A549 treated with RU486 at 1 μM for 4 hours (cell line): ENCODE measurements around the gene ZNF146. TPM values are rescaled to one million over a fixed set of nuclear protein-coding genes. Genes with fewer than 3 reads are reported as not detected.

Experiments
- total RNA-seq: library from RNA; stranded (reverse); fragments of 200-300 nt; extraction: Qiagen RNA extraction; gene quantifications from 5 replicates; pipeline ENCODE4 v1.2.3, GENCODE V29; 2022; ENCODE audit warnings: low read depth

ZNF146 gene
- total RNA-seq: 87.9 to 180 TPM (median 119 TPM) in 5 replicates

GRCh38 chr19:36214386-36215275 lies at the start of gene ZNF146, which contains the start of gene ZNF565:
Gene ZNF146 (plus strand): TSS chr19:36215106. CDS start chr19:36236441, 21,335 bp downstream.
Gene ZNF565 (minus strand): TSS chr19:36214665. CDS start chr19:36201985, 12,680 bp downstream.

Other genes with a start within 250 kb of the ZNF146 start
- 32.5 to 53.6 TPM (median 52.3 TPM) in 5 replicates for gene SDHAF1, start 219.9 kb upstream of the ZNF146 start, total RNA-seq
- 0.13 to 0.72 TPM (median 0.28 TPM) in 5 replicates for gene SYNE4, start 206.3 kb upstream of the ZNF146 start, total RNA-seq
- 25.3 to 29.7 TPM (median 26.5 TPM) in 5 replicates for gene ALKBH6, start 200.9 kb upstream of the ZNF146 start, total RNA-seq
- 0.40 to 1.4 TPM (median 0.76 TPM) in 5 replicates for gene CLIP3, start 182.2 kb upstream of the ZNF146 start, total RNA-seq
- gene THAP8, start 160.8 kb upstream of the ZNF146 start, total RNA-seq: 4.5 to 6.9 TPM (median 5.2 TPM) in 5 replicates
- gene WDR62, start 160.2 kb upstream of the ZNF146 start, total RNA-seq: 20.4 to 29.8 TPM (median 26.5 TPM) in 5 replicates
- 0.31 to 0.80 TPM in 2 of 5 replicates, not detected in the others for gene OVOL3, start 104.0 kb upstream of the ZNF146 start, total RNA-seq
- gene POLR2I, start 100.2 kb upstream of the ZNF146 start, total RNA-seq: 240 to 283 TPM (median 257 TPM) in 5 replicates
- 403 to 564 TPM (median 536 TPM) in 5 replicates for gene TBCB, start 99.6 kb upstream of the ZNF146 start, total RNA-seq
- 1,532 to 2,429 TPM (median 2,140 TPM) in 5 replicates for gene CAPNS1, start 75.0 kb upstream of the ZNF146 start, total RNA-seq
- not detected in 5 replicates for gene COX7A1, start 62.7 kb upstream of the ZNF146 start, total RNA-seq
- 3.7 to 4.9 TPM (median 4.2 TPM) in 5 replicates for gene ZNF565, start 441 bp upstream of the ZNF146 start, total RNA-seq
- gene ZFP14, start 164.1 kb downstream of the ZNF146 start, total RNA-seq: 2.2 to 3.1 TPM (median 2.3 TPM) in 5 replicates
- 1.2 to 2.4 TPM (median 2.2 TPM) in 5 replicates for gene ZFP82, start 203.5 kb downstream of the ZNF146 start, total RNA-seq